Right atrium auricular region (tissue), 2 donors: Measurements from ENCODE around the gene KCND3. TPM values are rescaled to one million over a fixed set of nuclear protein-coding genes. Genes with fewer than 3 reads are reported as not detected.

Source experiments
- DNase-seq: peaks from one replicate; pipeline ENCODE4 v3.0.0-alpha.2; 2019; ENCODE audit warnings: low spot score
- H3K27ac ChIP-seq, 2 donors: fragments of 200-600 bp; sonication (generic); 1 replicate in 1 of 2; 2 replicates in 1 of 2; pipeline ENCODE4 v1.5.1; 2016 to 2019
- H3K27me3 ChIP-seq, 2 donors: fragments of 200-600 bp; sonication (generic); one replicate each; pipeline versions ENCODE4 v1.5.1 to v1.6.0; 2017 to 2019
- H3K36me3 ChIP-seq: fragments of 200-600 bp; sonication (generic); one replicate; pipeline ENCODE4 v1.5.1; 2016
- H3K4me1 ChIP-seq, 2 donors: fragments of 200-600 bp; sonication (generic); one replicate each; pipeline versions ENCODE4 v1.5.1 to v1.6.0; 2017 to 2019
- H3K4me3 ChIP-seq, 2 donors: fragments of 200-600 bp; sonication (generic); 1 replicate in 1 of 2; 2 replicates in 1 of 2; pipeline ENCODE4 v1.5.1; 2017 to 2019; ENCODE audit warnings: mild to moderate bottlenecking in 1 of 2, moderate library complexity in 1 of 2
- H3K9me3 ChIP-seq, 2 donors: fragments of 200-600 bp; sonication (generic); one replicate each; pipeline ENCODE4 v1.5.1; 2019
- CTCF ChIP-seq, 2 donors: fragments of 200-600 bp; sonication (generic); IDR thresholded peaks; one replicate each; pipeline ENCODE4 v1.5.1; 2019; ENCODE audit warnings: antibody characterized with exemption in 2 of 2
- total RNA-seq, 2 donors: library from RNA; depleted of rRNA; stranded (reverse); fragments of >200 nt; gene quantifications; one replicate each; pipeline ENCODE4 v1.1.0, GENCODE V29; 2016

KCND3 gene
- total RNA-seq, 2 donors from 2014 or later, result 19.6 to 24.9 TPM

- no peak overlapping the region for H3K4me3 ChIP-seq
- no peak for DNase-seq
- no peak for TF ChIP-seq CTCF (IDR thresholded peaks at IDR 0.05)
- H3K36me3 ChIP-seq, result no peaks in the 10 kb centered on the region
- H3K27me3 ChIP-seq, result no peaks in the 10 kb centered on the region
- no peak overlapping the region for H3K27ac ChIP-seq
- no peaks in the 10 kb centered on the region for H3K9me3 ChIP-seq
- peaks cover 0 to 34% of the 10 kb centered on the region in 2 donors for H3K4me1 ChIP-seq
Measured at GRCh38 chr1:111937147-111937725, 52.2 kb downstream of the KCND3 start.

GRCh38 chr1:111934106-111934852 is 55.2 kb downstream of the KCND3 start:
- TF ChIP-seq CTCF (IDR thresholded peaks at IDR 0.05), result no peak
- Histone ChIP-seq H3K4me1 (peaks cover 0 to 34% of the 10 kb centered on the region in 2 donors), H3K4me3 (no peak overlapping the region), H3K27ac (no peak overlapping the region), H3K36me3 (no peaks in the 10 kb centered on the region), H3K27me3 (no peaks in the 10 kb centered on the region), H3K9me3 (no peaks in the 10 kb centered on the region)
- no peak for DNase-seq

- Histone ChIP-seq H3K4me3 (no peak overlapping the region), H3K27me3 (no peaks in the 10 kb centered on the region)
- DNase-seq, result no peak
Measured at GRCh38 chr1:111930356-111930755, 59.1 kb downstream of the KCND3 start.

GRCh38 chr1:111928531-111928930 is 60.9 kb downstream of the KCND3 start:
- H3K27ac ChIP-seq, result no peak overlapping the region
- no peak overlapping the region for H3K4me3 ChIP-seq
- no peaks in the 10 kb centered on the region for H3K9me3 ChIP-seq
- no peak for DNase-seq
- H3K36me3 ChIP-seq, result no peaks in the 10 kb centered on the region
- no peak for TF ChIP-seq CTCF (IDR thresholded peaks at IDR 0.05)
- no peaks in the 10 kb centered on the region for H3K27me3 ChIP-seq
- no peaks in the 10 kb centered on the region for H3K4me1 ChIP-seq

More at GRCh38 chr1:111930356-111930755, 59.1 kb downstream of the KCND3 start:
- peaks cover 0 to 11% of the 10 kb centered on the region in 2 donors for H3K4me1 ChIP-seq
- H3K36me3 ChIP-seq, result no peaks in the 10 kb centered on the region
- H3K27ac ChIP-seq, result no peak overlapping the region
- TF ChIP-seq CTCF (IDR thresholded peaks at IDR 0.05), result no peak
- H3K9me3 ChIP-seq, result no peaks in the 10 kb centered on the region

GRCh38 chr1:111927652-111928051 is 61.8 kb downstream of the KCND3 start:
- TF ChIP-seq CTCF (IDR thresholded peaks at IDR 0.05), result no peak
- H3K36me3 ChIP-seq, result no peaks in the 10 kb centered on the region
- no peaks in the 10 kb centered on the region for H3K27me3 ChIP-seq
- no peak overlapping the region for H3K27ac ChIP-seq
- no peak overlapping the region for H3K4me3 ChIP-seq
- no peaks in the 10 kb centered on the region for H3K4me1 ChIP-seq
- no peaks in the 10 kb centered on the region for H3K9me3 ChIP-seq
- DNase-seq, result no peak
